ENCODE data around the gene UCP3. TPM values are rescaled to one million over a fixed set of nuclear protein-coding genes. Genes with fewer than 3 reads are reported as not detected.

The UCP3 gene
- total and polyA plus RNA-seq, 4 donors = 0.07 to 1.3 (median 0.34) TPM

- DNase-seq (ENCODE audit: low spot score) = no peak
- H3K36me3 ChIP-seq (ENCODE audit: control insufficient read depth in 4 of 4, insufficient read depth in 3 of 4, low read depth in 1 of 4, low read length in 3 of 4) = no peaks in the 10 kb centered on the region
- H3K9me3 ChIP-seq (ENCODE audit: control insufficient read depth in 4 of 4, low read length in 3 of 4) = no peaks in the 10 kb centered on the region
- TF ChIP-seq REST (IDR thresholded peaks at IDR 0.05) (no peak), MAX (IDR thresholded peaks at IDR 0.05) (no peak), ZBTB33 (IDR thresholded peaks at IDR 0.05) (no peak), CTCF (IDR thresholded peaks at IDR 0.05; ENCODE audit: low read depth, low read length, missing input control) (no peak), RXRA (IDR thresholded peaks at IDR 0.05) (no peak), TAF1 (conservative IDR thresholded peaks at IDR 0.05) (no peak), FOXA1 (IDR thresholded peaks at IDR 0.05) (no peak), RAD21 (IDR thresholded peaks at IDR 0.05) (no peak), EGR1 (IDR thresholded peaks at IDR 0.05; ENCODE audit: low read depth in 2 of 2) (no peak), GABPA (IDR thresholded peaks at IDR 0.05 in 1 of 2, conservative IDR thresholded peaks at IDR 0.05 in 1 of 2) (no peak), JUND (IDR thresholded peaks at IDR 0.05) (no peak), FOXA2 (IDR thresholded peaks at IDR 0.05) (no peak), ATF3 (IDR thresholded peaks at IDR 0.05) (no peak), NR2F2 (IDR thresholded peaks at IDR 0.05) (no peak), YY1 (IDR thresholded peaks at IDR 0.05) (no peak), HNF4G (IDR thresholded peaks at IDR 0.05) (no peak), HNF4A (conservative IDR thresholded peaks at IDR 0.05) (no peak), SP1 (IDR thresholded peaks at IDR 0.05) (no peak)
- H3K9ac ChIP-seq (ENCODE audit: low read depth in 1 of 2, low read length in 2 of 2) = no peak overlapping the region
- no peaks in the 10 kb centered on the region for H3K27me3 ChIP-seq (ENCODE audit: control insufficient read depth in 4 of 4, insufficient read depth in 4 of 4, low read length in 3 of 4)
- H3K4me3 ChIP-seq (ENCODE audit: low read depth in 1 of 3, low read length in 3 of 3) = no peak overlapping the region
- H3K27ac ChIP-seq (ENCODE audit: low read depth in 1 of 2, low read length in 2 of 2) = no peak overlapping the region
- peaks cover 8 to 22% (median 16%) of the 10 kb centered on the region in 4 donors for H3K4me1 ChIP-seq (ENCODE audit: control insufficient read depth in 4 of 4, insufficient read depth in 4 of 4, low read length in 3 of 4)
These were observed 14.4 kb upstream of the UCP3 start for GRCh38 chr11:74023276-74023675.
